Colonic mucosa (tissue), 4 donors: Measurements from ENCODE around the gene AGAP1. TPM values are rescaled to one million over a fixed set of nuclear protein-coding genes. Genes with fewer than 3 reads are reported as not detected.

Experiments used
- DNase-seq: peaks from one replicate; pipeline ENCODE4 v3.0.0-alpha.2; 2020
- H3K27ac ChIP-seq: fragments of 200-600 bp; one replicate; pipeline ENCODE4 v1.8.0; 2021
- H3K27me3 ChIP-seq: fragments of 200-600 bp; one replicate; pipeline ENCODE4 v1.8.0; 2021
- H3K36me3 ChIP-seq: fragments of 200-600 bp; one replicate; pipeline ENCODE4 v1.8.0; 2021
- H3K4me1 ChIP-seq: fragments of 200-600 bp; one replicate; pipeline ENCODE4 v1.8.0; 2021; ENCODE audit warnings: mild to moderate bottlenecking
- H3K4me3 ChIP-seq: fragments of 200-600 bp; one replicate; pipeline ENCODE4 v1.8.0; 2021
- H3K9ac ChIP-seq, 2 donors: one replicate each; pipeline ENCODE4 v1.7.0; 2013; ENCODE audit warnings: control low read depth in 2 of 2, low read depth in 2 of 2, low read length in 2 of 2
- H3K9me3 ChIP-seq: fragments of 200-600 bp; one replicate; pipeline ENCODE4 v1.8.0; 2021
- intact Hi-C: fragments of 100-400 bp; cut with DNase I; formaldehyde crosslinking; loops from one replicate; pipeline ENCODE4 v1.14.1; 2022
- total RNA-seq, 2 donors: library from RNA; stranded (reverse); fragmentation: NEBNext Ultra II Directional in 1 of 2; extraction: Animal tissue kit (Norgen Biotek cat#: 25700) in 1 of 2; gene quantifications; one replicate each; pipeline ENCODE4 v1.2.1, GENCODE V29; 2021
- TF ChIP-seq, protein P1 (sequence below): fragments of 200-600 bp; IDR thresholded peaks from one replicate; pipeline ENCODE4 v1.8.0; 2022; ENCODE audit warnings: antibody characterized with exemption, mild to moderate bottlenecking
- donor health status: healthy.
- donor health status: DM: no; HTN: no; CAD: no.
- donor health status: DM: no; HTN: no; CAD: no.

Gene AGAP1
- total RNA-seq, 2 donors from 2014 or later: 62.1 to 62.9 TPM

DNA sequence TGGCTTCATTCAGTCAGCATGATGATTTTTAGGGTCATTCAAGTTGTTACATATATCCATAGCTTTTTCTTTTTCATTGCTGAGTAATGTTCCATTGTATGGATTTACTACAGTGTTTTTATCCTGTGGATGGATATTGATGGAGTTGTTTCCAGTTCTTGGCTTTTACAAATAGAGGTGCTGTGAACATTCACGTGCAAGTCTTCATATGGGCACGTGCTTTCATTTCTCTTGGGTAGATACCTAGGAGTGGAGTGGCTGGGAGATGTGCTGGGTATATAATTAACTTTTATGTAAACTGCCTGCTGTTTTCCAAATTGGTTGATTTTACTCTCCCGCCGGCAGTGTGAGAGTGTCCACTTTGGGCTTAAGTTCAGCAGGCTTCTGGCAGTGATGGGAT is 16.5 kb downstream of the AGAP1 start:
- Histone ChIP-seq H3K27ac (peak overlapping the region; percentile 93), H3K4me1 (peaks cover 24% of the 10 kb centered on the region)

DNA sequence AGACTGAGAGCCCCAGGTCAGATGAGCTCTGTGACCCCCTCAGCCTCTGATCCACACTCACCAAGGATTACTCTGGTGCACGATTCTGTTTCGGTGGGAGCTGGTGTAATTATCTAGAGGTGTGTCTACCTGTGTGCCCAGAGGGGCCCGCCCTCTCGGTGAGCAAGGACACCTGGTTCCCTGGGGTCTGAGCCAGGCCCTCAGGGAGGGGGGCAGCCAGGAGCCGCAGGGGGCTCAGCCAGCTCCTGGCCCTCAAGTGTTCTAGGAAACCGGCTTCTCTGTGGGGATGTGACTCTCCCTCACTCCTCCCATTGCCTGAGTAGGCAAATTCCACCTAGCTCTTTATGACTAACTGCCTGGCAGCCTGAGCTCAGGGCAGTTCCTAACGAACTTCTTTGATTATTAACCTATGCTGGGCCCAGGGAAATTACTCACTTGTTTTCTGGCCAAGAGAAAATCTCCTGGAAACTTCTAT is 17.4 kb downstream of the AGAP1 start:
- intact Hi-C loops: no loop called here
- peak; percentile 78 for DNase-seq
- no peaks in the 10 kb centered on the region for H3K9me3 ChIP-seq
- no peak overlapping the region for H3K4me3 ChIP-seq
- TF ChIP-seq, protein P1, sequence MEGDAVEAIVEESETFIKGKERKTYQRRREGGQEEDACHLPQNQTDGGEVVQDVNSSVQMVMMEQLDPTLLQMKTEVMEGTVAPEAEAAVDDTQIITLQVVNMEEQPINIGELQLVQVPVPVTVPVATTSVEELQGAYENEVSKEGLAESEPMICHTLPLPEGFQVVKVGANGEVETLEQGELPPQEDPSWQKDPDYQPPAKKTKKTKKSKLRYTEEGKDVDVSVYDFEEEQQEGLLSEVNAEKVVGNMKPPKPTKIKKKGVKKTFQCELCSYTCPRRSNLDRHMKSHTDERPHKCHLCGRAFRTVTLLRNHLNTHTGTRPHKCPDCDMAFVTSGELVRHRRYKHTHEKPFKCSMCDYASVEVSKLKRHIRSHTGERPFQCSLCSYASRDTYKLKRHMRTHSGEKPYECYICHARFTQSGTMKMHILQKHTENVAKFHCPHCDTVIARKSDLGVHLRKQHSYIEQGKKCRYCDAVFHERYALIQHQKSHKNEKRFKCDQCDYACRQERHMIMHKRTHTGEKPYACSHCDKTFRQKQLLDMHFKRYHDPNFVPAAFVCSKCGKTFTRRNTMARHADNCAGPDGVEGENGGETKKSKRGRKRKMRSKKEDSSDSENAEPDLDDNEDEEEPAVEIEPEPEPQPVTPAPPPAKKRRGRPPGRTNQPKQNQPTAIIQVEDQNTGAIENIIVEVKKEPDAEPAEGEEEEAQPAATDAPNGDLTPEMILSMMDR: no peak
- peak overlapping the region; percentile 93 for H3K27ac ChIP-seq
- no peaks in the 10 kb centered on the region for H3K27me3 ChIP-seq
- H3K4me1 ChIP-seq: peaks cover 24% of the 10 kb centered on the region
- no peaks in the 10 kb centered on the region for H3K36me3 ChIP-seq
- H3K9ac ChIP-seq: peak overlapping the region in 1 of 2 donors; percentile 48

More for the DNA sequence above, 16.5 kb downstream of the AGAP1 start:
- H3K9me3 ChIP-seq: no peaks in the 10 kb centered on the region
- peak; percentile 62 for DNase-seq
- H3K4me3 ChIP-seq: no peak overlapping the region
- no peaks in the 10 kb centered on the region for H3K27me3 ChIP-seq
- peak overlapping the region in 1 of 2 donors; percentile 46 for H3K9ac ChIP-seq
- TF ChIP-seq, protein P1: no peak
- no peaks in the 10 kb centered on the region for H3K36me3 ChIP-seq
- intact Hi-C loops: no loop called here

DNA sequence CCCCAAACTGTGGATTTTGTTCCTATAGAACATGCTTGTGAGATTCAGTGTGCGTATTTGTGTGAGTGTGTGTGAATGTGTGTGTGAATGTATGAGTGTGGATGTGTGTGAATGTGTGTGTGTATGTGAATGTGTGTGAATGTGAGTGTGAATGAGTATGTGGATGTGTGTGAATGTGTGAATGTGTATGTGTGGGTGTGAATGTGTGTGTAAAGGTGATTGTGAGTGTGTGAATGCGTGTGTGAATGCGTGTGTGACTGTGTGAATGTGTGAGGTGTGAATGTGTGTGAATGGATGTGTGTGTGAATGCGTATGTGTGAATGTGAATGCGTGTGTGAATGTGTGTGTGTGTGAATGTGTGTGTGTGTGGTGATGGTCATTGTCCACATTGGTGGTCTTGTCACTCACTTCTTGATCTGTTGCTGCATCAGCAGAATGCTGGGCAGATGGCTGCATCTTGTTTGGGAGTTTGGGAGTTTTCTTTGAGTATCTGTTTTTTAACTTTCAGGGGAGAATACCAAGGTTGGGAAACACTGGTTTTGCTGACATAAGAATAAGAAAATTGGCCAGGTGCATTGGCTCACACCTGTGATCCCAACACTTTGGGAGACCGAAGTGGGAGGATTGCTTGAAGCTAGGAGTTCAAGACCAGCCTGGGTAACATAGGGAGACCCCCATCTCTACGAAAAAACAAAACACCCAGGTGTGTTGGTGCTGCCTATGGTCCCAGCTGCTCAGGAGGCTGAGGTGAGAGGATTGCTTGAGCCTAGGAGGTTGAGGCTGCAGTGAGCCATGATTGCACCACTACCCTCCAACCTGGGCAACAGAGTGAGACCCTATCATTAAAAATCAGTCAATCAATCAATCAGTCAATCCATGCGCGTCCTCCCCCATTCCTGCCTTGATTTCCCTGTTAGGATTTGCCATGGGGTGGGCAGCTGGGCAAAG is 18.2 kb downstream of the AGAP1 start:
- intact Hi-C loops: no loop called here
- peak overlapping the region in 1 of 2 donors; percentile 48 for H3K9ac ChIP-seq
- H3K4me1 ChIP-seq: peaks cover 19% of the 10 kb centered on the region
- no peaks in the 10 kb centered on the region for H3K36me3 ChIP-seq
- no peak overlapping the region for H3K4me3 ChIP-seq
- TF ChIP-seq, protein P1: no peak
- peak overlapping the region; percentile 93 for H3K27ac ChIP-seq
- no peak for DNase-seq
- H3K9me3 ChIP-seq: no peaks in the 10 kb centered on the region
- no peaks in the 10 kb centered on the region for H3K27me3 ChIP-seq

DNA sequence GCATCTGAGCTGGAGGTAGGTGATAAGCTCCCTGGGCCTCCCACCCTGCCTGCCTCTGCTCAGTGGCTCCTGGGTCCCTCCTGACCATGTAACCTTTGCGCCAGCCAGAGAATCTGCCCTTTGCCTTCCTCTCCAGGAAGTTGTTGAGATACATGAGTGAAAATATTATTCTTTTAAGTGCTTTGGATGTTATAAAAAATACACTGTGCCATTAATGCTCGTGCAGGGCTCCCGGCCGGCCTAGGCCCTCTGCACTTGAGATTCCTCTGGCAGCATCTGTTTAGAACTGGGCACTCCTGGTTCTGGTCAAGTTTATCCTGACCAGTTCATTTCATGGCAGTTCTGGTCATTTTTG is 18.8 kb downstream of the AGAP1 start:
- H3K36me3 ChIP-seq: no peaks in the 10 kb centered on the region
- peaks cover 19% of the 10 kb centered on the region for H3K4me1 ChIP-seq
- H3K27ac ChIP-seq: peak overlapping the region; percentile 93
- intact Hi-C loops: no loop called here
- no peaks in the 10 kb centered on the region for H3K27me3 ChIP-seq
- H3K9me3 ChIP-seq: no peaks in the 10 kb centered on the region
- H3K4me3 ChIP-seq: no peak overlapping the region
- DNase-seq: peak; percentile 67
- TF ChIP-seq, protein P1: no peak
- peak overlapping the region in 1 of 2 donors; percentile 48 for H3K9ac ChIP-seq

DNA sequence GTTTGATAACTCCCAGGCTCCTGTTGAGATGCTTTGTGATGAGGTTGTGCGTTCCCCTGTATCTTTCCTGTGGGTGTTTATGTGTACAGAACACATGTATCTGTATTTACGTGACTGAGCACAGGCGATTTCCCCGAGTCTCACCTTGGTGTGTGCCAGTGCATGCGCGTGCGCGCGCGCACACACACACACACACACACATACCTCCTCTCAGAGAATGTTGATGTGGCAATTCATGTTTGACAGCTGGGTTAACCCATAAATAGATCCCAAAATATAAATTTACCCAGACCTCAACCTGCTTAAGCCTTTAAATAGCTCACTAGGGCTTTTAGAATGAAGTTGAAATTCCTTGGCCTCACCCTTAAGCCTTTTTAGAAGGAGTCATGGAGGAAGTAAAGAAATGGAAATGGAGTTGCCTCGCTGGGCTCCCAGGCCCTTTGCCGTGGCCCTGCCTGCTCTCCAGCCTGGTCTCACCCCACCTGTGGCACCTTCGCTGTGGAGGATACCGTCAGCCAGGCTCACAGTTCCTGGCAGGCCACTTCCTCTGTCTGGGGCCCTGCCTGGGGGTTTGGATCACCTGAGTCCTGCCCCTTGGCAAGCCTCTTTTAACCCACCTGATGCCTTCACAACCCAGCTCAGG is 20.3 kb downstream of the AGAP1 start:
- intact Hi-C loops: no loop called here
- Histone ChIP-seq H3K9ac (peak overlapping the region in 1 of 2 donors; percentile 64), H3K27ac (peak overlapping the region; percentile 84), H3K27me3 (no peaks in the 10 kb centered on the region), H3K9me3 (no peaks in the 10 kb centered on the region), H3K36me3 (no peaks in the 10 kb centered on the region), H3K4me3 (no peak overlapping the region), H3K4me1 (peaks cover 26% of the 10 kb centered on the region)
- no peak for DNase-seq
- TF ChIP-seq, protein P1: no peak
